ENCODE data around the gene EFEMP1. TPM values are rescaled to one million over a fixed set of nuclear protein-coding genes. Genes with fewer than 3 reads are reported as not detected.

EFEMP1 gene
- total RNA-seq, 1 experiment from 2014 or later: 24.0 TPM

GRCh38 chr2:55902429-55902828, 21.2 kb downstream of the EFEMP1 start:
- CTCF ChIA-PET: no interaction called here
- no peak for DNase-seq (ENCODE audit: low spot score)
- no peaks in the 10 kb centered on the region for H3K27me3 Mint-ChIP-seq (ENCODE audit: low read depth)
- TF ChIP-seq MLX (CRISPR knock-in tag; IDR thresholded peaks at IDR 0.05): no peak
- no peak for TF ChIP-seq GABPB1 (CRISPR knock-in tag; IDR thresholded peaks at IDR 0.05)
- TF ChIP-seq NR1H2 (CRISPR knock-in tag; IDR thresholded peaks at IDR 0.05): no peak
- TF ChIP-seq GTF2I (CRISPR knock-in tag; conservative IDR thresholded peaks at IDR 0.05): no peak
- H3K9me3 Mint-ChIP-seq: peaks cover 17% of the 10 kb centered on the region
- H3K4me3 Mint-ChIP-seq: no peak overlapping the region
- peaks cover 11% of the 10 kb centered on the region for H3K4me1 Mint-ChIP-seq
- no peak overlapping the region for H3K27ac Mint-ChIP-seq
- H3K36me3 Mint-ChIP-seq: peaks cover 6% of the 10 kb centered on the region
- ATAC-seq: no peak
- POLR2A ChIA-PET: no interaction called here

GRCh38 chr2:55901941-55902340, 21.6 kb downstream of the EFEMP1 start:
- no peak for DNase-seq (ENCODE audit: low spot score)
- TF ChIP-seq IRF2 (CRISPR knock-in tag; IDR thresholded peaks at IDR 0.05; ENCODE audit: borderline replicate concordance, low read depth): no peak
- TF ChIP-seq EMX1 (CRISPR knock-in tag; IDR thresholded peaks at IDR 0.05): no peak
- TF ChIP-seq NFATC4 (CRISPR knock-in tag; IDR thresholded peaks at IDR 0.05): no peak
- TF ChIP-seq ATF2 (CRISPR knock-in tag; IDR thresholded peaks at IDR 0.05; ENCODE audit: borderline replicate concordance, low read depth): no peak
- no peak for TF ChIP-seq STAT6 (CRISPR knock-in tag; conservative IDR thresholded peaks at IDR 0.05; ENCODE audit: low read depth)
- no peak for TF ChIP-seq ZSCAN18 (CRISPR knock-in tag; IDR thresholded peaks at IDR 0.05)
- TF ChIP-seq ZNF121 (CRISPR knock-in tag; IDR thresholded peaks at IDR 0.05): no peak
- no peak for TF ChIP-seq ELF4 (CRISPR knock-in tag; IDR thresholded peaks at IDR 0.05; ENCODE audit: low read depth)
- no peak for TF ChIP-seq SMAD4 (CRISPR knock-in tag; IDR thresholded peaks at IDR 0.05)
- no peak for TF ChIP-seq E2F1 (CRISPR knock-in tag; IDR thresholded peaks at IDR 0.05)
- TF ChIP-seq ZNF416 (CRISPR knock-in tag; IDR thresholded peaks at IDR 0.05): no peak
- no peak for TF ChIP-seq IRF1 (CRISPR knock-in tag; IDR thresholded peaks at IDR 0.05)
- no peak for TF ChIP-seq CTCF (IDR thresholded peaks at IDR 0.05)
- no peak for TF ChIP-seq MYBL2 (CRISPR knock-in tag; IDR thresholded peaks at IDR 0.05)
- TF ChIP-seq ZNF425 (CRISPR knock-in tag; conservative IDR thresholded peaks at IDR 0.05): no peak
- no peak for TF ChIP-seq HMGA2 (CRISPR knock-in tag; IDR thresholded peaks at IDR 0.05)
- TF ChIP-seq FOXP4 (CRISPR knock-in tag; IDR thresholded peaks at IDR 0.05): no peak

More at GRCh38 chr2:55901941-55902340, 21.6 kb downstream of the EFEMP1 start:
- Mint-ChIP-seq H3K36me3 (peaks cover 6% of the 10 kb centered on the region), H3K27ac (no peak overlapping the region), H3K9me3 (peaks cover 17% of the 10 kb centered on the region), H3K4me1 (peaks cover 11% of the 10 kb centered on the region), H3K27me3 (ENCODE audit: low read depth) (no peaks in the 10 kb centered on the region), H3K4me3 (no peak overlapping the region)
- ChIA-PET POLR2A (no interaction called here), CTCF (no interaction called here)
- ATAC-seq: no peak

Measured in WTC11 (cell line).